HG03571 (cell line): Measurements from ENCODE around the gene SF3B2.
A peak's percentile ranks its signal among the peaks of the same experiment; 100 is the strongest.
"Not testable (repeated sequence)": the region's sequence is repeated elsewhere in the genome, so short reads cannot be mapped to it uniquely, and the experiment has no call there.

ENCODE experiments used
- ATAC-seq: cut with Tn5 transposase; IDR thresholded peaks from one replicate; pipeline ENCODE4 v1.9.1; 2021; ENCODE audit not compliant: unreplicated experiment

Gene SF3B2

GRCh38 chr11:66104057-66104638, 52.0 kb downstream of the SF3B2 start:
- ATAC-seq: no peak

DNA sequence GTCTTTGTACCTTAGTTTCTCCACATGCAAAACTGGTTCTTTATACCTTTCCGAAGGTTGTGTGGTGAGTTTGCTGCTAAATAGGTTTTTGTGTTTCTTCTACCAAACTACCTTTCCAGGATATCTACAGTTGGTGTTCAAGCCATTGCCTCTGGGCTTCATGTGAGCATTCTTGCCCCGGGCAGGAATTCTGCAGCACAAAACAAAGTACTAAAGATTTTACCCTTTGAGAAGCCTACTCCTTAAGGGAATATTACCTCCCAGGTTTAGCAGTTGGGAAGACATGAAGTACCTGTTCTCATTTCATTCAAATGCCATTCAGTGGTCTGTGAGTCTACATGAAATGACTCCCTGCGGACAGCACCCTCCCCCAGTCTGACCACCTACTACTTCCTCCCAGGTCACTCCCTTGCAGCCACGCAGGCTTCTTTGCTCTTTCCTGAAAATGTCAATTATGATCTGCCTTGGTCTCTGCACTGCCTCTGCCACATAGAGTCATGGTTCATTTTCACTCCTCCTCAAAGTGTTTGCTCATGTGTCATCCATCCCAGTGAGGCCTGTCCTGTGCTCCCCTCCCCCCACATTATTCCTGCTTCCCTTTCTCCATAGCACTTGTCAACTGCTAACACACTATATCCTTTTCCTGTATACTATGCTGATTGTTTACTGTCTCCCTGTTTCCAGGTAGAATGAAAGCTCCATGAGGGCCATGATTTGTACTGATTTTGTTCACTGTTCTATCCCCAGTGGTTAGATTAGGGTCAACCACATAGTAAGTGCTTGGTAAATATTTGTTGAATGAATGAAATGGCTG, 54.8 kb downstream of the SF3B2 start:
- no peak for ATAC-seq

- ATAC-seq: no peak
Observed at GRCh38 chr11:66107600-66108510, 55.7 kb downstream of the SF3B2 start.

DNA sequence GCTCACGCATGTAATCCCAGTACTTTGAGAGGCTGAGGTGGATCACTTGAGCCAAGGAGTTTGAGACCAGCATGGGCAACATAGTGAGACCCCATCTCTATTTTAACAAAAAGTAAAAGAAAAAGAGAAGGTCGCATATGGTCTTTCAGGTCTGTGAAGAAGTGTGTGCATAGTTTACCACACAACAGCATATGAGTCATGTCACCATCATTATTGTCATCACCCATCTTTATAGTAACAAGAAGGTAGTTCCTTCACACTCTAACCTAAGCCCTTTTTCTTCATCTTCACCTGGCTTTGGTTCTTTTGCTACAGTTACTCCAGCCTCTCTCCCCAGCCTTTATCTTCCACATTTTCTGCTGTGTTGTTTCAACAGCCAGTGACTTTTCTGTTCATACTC, 57.1 kb downstream of the SF3B2 start:
- ATAC-seq: no peak

GRCh38 chr11:66111158-66111557, 59.0 kb downstream of the SF3B2 start:
- ATAC-seq: no peak

GRCh38 chr11:66112041-66112491, 59.9 kb downstream of the SF3B2 start:
- ATAC-seq: no peak

DNA sequence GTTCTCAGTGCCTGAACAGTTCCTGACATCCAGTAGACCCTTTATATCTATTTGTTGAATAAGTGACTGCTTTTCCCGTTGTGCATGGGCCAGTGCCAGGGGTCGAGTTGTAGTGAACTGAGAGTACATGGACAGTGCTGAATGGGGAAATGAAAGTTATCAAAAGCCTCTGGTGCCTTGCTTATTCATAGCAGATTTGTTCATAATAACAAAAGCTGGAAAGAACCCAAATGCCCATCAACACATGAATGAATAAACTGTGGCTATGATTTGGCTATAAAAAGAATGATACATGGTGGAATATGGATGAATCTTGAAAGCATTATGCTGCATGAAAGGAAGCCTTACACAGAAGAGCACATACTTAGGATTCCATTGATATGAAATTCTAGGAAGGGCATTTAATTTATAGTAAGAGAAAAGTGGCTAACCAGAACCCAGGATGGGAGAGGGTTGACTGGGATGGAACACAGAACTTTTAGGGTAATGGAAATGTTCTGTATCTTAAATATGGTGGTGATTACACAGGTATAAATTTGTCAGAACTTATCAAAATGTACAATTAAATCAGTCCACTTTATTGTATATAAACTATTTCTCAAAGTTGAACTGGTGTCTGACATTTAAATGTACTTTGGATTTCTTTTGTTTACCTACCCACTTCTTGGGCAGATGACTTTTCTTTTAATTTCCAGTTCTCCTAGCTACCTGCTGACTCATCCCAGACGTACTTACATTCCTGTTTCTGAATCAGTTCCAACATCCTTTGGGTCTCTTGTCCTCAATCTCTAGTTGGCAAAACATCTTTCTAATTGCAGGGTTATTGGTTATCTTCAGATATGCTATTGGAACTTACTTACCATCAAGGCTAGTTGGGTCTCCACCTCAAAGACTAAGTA, 60.7 kb downstream of the SF3B2 start:
- ATAC-seq: no peak

GRCh38 chr11:66114957-66115356, 62.8 kb downstream of the SF3B2 start:
- ATAC-seq: not testable (repeated sequence)

DNA sequence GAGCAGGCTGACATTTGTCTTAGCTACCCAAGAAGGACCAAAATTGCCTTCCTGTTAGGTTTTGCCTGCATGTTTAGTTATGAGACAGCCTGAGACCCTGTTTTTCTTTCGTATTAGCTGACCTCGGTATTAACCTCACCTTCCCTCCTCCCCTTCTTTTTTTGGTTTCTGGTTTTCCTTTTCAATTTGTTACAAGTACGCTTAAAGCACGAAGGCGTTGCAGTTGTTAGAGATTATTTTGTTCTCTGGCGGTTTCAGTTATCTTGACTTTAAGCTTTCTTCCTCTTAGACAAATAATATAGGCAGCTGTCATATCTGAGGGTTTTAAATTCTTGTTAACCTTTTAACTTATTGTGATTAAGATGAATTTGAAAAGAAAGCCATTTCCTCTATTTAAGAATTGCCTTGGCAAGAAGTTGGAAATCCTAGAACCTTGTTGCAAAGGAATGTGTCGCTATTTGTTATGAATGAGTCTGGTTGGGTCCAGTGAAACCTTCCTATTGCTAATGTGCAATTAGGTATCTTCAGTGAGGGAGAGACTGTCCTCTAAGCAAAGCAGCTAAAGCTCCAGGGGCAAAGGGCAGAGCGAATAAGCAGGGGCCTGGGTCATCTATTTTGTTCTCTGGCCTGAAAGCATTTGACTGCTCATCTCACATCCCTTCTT, 63.6 kb downstream of the SF3B2 start:
- ATAC-seq: peak; percentile 50

- ATAC-seq: no peak
Observed at GRCh38 chr11:66116576-66117361, 64.6 kb downstream of the SF3B2 start.

- ATAC-seq: no peak
Observed at GRCh38 chr11:66118847-66119246, 66.7 kb downstream of the SF3B2 start.
